Stimulated activated CD4-positive, alpha-beta T cell treated with anti-CD3 and anti-CD28 coated beads, Interleukin-2, amount 100 ng/mL, for 4 hours (primary cell): ENCODE data around the gene PDE10A.

Experiments
- DNase-seq: peaks from one replicate; pipeline ENCODE4 v3.0.0-alpha.2; 2020; ENCODE audit warnings: low read depth

PDE10A gene

GRCh38 chr6:165655191-165655590 lies 7.8 kb downstream of the PDE10A start:
- no peak for DNase-seq

- no peak for DNase-seq
Observed at GRCh38 chr6:165654144-165654543, 8.9 kb downstream of the PDE10A start.

- DNase-seq = no peak
Observed at GRCh38 chr6:165653607-165654006, 9.4 kb downstream of the PDE10A start.

GRCh38 chr6:165653196-165653595 lies 9.8 kb downstream of the PDE10A start:
- DNase-seq = no peak

GRCh38 chr6:165652766-165653165 lies 10.3 kb downstream of the PDE10A start:
- DNase-seq = no peak

GRCh38 chr6:165649166-165650137 lies 13.6 kb downstream of the PDE10A start:
- DNase-seq = no peak

- no peak for DNase-seq
Observed at GRCh38 chr6:165647041-165647440, 16.0 kb downstream of the PDE10A start.

GRCh38 chr6:165645919-165646318 lies 17.1 kb downstream of the PDE10A start:
- no peak for DNase-seq

GRCh38 chr6:165644586-165645266 lies 18.3 kb downstream of the PDE10A start:
- DNase-seq = no peak

- no peak for DNase-seq
Observed at GRCh38 chr6:165643015-165643414, 20.0 kb downstream of the PDE10A start.

GRCh38 chr6:165641672-165642156 lies 21.3 kb downstream of the PDE10A start:
- no peak for DNase-seq

- DNase-seq = no peak
Observed at GRCh38 chr6:165640806-165641205, 22.2 kb downstream of the PDE10A start.

- DNase-seq = no peak
Observed at GRCh38 chr6:165638530-165638929, 24.5 kb downstream of the PDE10A start.

GRCh38 chr6:165637586-165637985 lies 25.5 kb downstream of the PDE10A start:
- DNase-seq = no peak

GRCh38 chr6:165636402-165637048 lies 26.5 kb downstream of the PDE10A start:
- DNase-seq = no peak

GRCh38 chr6:165635965-165636364 lies 27.1 kb downstream of the PDE10A start:
- no peak for DNase-seq

GRCh38 chr6:165634101-165634880 lies 28.8 kb downstream of the PDE10A start:
- DNase-seq = no peak

- DNase-seq = no peak
Observed at GRCh38 chr6:165632194-165632593, 30.8 kb downstream of the PDE10A start.

- DNase-seq = no peak
Observed at GRCh38 chr6:165630544-165630953, 32.5 kb downstream of the PDE10A start.

GRCh38 chr6:165628955-165629354 lies 34.1 kb downstream of the PDE10A start:
- DNase-seq = no peak

- DNase-seq = no peak
Observed at GRCh38 chr6:165627366-165627765, 35.7 kb downstream of the PDE10A start.

GRCh38 chr6:165626711-165627110 lies 36.3 kb downstream of the PDE10A start:
- no peak for DNase-seq
